HL-60 (cell line): ENCODE data around the gene KLF2.

ENCODE experiments used
- DNase-seq, 2 experiments: peaks; one replicate each; pipeline ENCODE4 v3.0.0-alpha.2; 2010 to 2020; ENCODE audit warnings: low read depth in 1 of 2, low spot score in 1 of 2
- H3K27ac ChIP-seq: fragments of 250-450 bp; sonication (Bioruptor Pico); replicated peaks from 2 replicates; pipeline ENCODE4 v1.5.1; 2020; ENCODE audit warnings: mild to moderate bottlenecking, moderate library complexity
- H3K27me3 ChIP-seq: fragments of 250-450 bp; sonication (Bioruptor Pico); 2 replicates; pipeline ENCODE4 v1.5.1; 2021; ENCODE audit warnings: mild to moderate bottlenecking, moderate library complexity; ENCODE audit not compliant: insufficient read depth, poor library complexity, severe bottlenecking
- H3K4me3 ChIP-seq: replicated peaks from 2 replicates; pipeline ENCODE4 v1.5.1; 2011; ENCODE audit warnings: mild to moderate bottlenecking, control low read depth, low read length; ENCODE audit not compliant: insufficient read depth
- CTCF ChIP-seq: IDR thresholded peaks from one replicate; pipeline ENCODE4 v1.5.1; 2011; ENCODE audit warnings: low read length, control low read depth, inconsistent platforms; ENCODE audit not compliant: insufficient read depth
- GABPA ChIP-seq: IDR thresholded peaks from 2 replicates; pipeline ENCODE4 v1.6.1; 2012; ENCODE audit warnings: low read depth
- POLR2AphosphoS5 ChIP-seq: IDR thresholded peaks from 2 replicates; pipeline ENCODE4 v1.6.1; 2012; ENCODE audit warnings: low read depth
- REST ChIP-seq: IDR thresholded peaks from 2 replicates; pipeline ENCODE4 v1.6.1; 2012; ENCODE audit warnings: low read depth; ENCODE audit not compliant: insufficient replicate concordance
- SPI1 ChIP-seq: IDR thresholded peaks from 2 replicates; pipeline ENCODE4 v1.6.1; 2012; ENCODE audit warnings: low read depth, mild to moderate bottlenecking, borderline replicate concordance

The KLF2 gene

GRCh38 chr19:16366433-16367260, 42.0 kb downstream of the KLF2 start:
- TF ChIP-seq CTCF (no peak), SPI1 (peak; percentile 84), GABPA (no peak)
- peak in 1 of 2 experiments; percentile 71 for DNase-seq
- Histone ChIP-seq H3K4me3 (no peak overlapping the region; the same call in 1 of the 2 replicates), H3K27me3 (no peaks in the 10 kb centered on the region), H3K27ac (peak overlapping the region; percentile 85)

GRCh38 chr19:16367261-16367683, 42.6 kb downstream of the KLF2 start:
- peak overlapping the region; percentile 85 for H3K27ac ChIP-seq
- H3K27me3 ChIP-seq, result no peaks in the 10 kb centered on the region
- DNase-seq, result peak; percentile 59 to 78

GRCh38 chr19:16368385-16369305, 44.0 kb downstream of the KLF2 start:
- Histone ChIP-seq H3K27me3 (no peaks in the 10 kb centered on the region), H3K4me3 (no peak overlapping the region), H3K27ac (no peak overlapping the region)
- no peak for DNase-seq
- no peak for TF ChIP-seq SPI1
- TF ChIP-seq GABPA, result no peak
- TF ChIP-seq CTCF, result no peak
- no peak for TF ChIP-seq POLR2AphosphoS5
- no peak for TF ChIP-seq REST

More at GRCh38 chr19:16367261-16367683, 42.6 kb downstream of the KLF2 start:
- TF ChIP-seq GABPA (no peak), CTCF (no peak), POLR2AphosphoS5 (peak; percentile 52; the same call in 1 of the 2 replicates)
- H3K4me3 ChIP-seq, result no peak overlapping the region

GRCh38 chr19:16369306-16369663, 44.7 kb downstream of the KLF2 start:
- Histone ChIP-seq H3K27ac (no peak overlapping the region), H3K27me3 (no peaks in the 10 kb centered on the region)
- TF ChIP-seq POLR2AphosphoS5, result no peak
- no peak for TF ChIP-seq GABPA
- no peak for TF ChIP-seq CTCF
- TF ChIP-seq SPI1, result no peak
- no peak for TF ChIP-seq REST

More at GRCh38 chr19:16369306-16369663, 44.7 kb downstream of the KLF2 start:
- DNase-seq, result no peak
- no peak overlapping the region for H3K4me3 ChIP-seq
